ENCODE measurements around the gene CCDC197. TPM values are rescaled to one million over a fixed set of nuclear protein-coding genes. Genes with fewer than 3 reads are reported as not detected.

Gene CCDC197
- total RNA-seq, 1 experiment from 2014 or later, result not detected

DNA sequence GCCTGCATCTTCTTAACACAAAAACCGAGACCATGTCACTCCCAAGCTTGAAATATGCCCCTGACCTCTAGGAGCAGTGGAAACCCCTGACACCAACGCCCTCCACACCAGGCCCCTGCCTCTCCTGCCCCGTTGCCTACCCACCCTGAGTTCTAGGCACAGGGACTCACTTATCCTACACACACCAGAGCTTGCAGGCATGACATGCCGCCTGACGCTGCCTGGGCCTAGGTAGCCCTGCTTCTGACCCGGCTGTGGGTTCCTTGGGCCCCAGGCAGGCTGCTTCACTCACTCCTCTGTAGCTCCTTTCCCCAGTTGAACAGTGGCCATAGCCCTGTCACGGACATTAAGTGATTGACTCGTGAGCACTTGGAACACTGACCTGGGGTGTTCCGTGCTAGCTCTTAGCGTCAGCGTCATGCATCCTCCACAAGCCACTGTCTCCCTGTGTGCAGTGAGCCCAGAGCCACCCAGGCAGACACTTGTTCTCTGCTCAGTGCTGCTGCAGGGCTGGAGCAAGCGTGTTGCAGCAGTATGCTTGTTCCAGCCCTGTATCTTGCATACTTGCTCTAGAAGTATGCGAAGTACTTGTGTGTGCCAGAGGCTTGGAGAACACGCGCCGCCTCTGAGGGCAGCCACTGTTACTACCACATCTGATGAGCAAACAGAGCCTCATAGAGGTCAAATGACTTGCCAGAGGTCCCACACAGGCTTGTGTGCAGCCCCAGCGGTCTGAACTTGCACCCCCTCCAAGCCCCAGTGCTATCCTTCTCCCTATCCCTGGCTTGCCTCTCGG lies 44.6 kb downstream of the CCDC197 start:
- no peak overlapping the region for H3K27ac ChIP-seq
- intact Hi-C loops (cut with micrococcal nuclease; ENCODE audit: unreplicated experiment), result no loop called here
- no peaks in the 10 kb centered on the region for H3K27me3 ChIP-seq (ENCODE audit: insufficient read depth, low read depth)
- TF ChIP-seq, protein P1, sequence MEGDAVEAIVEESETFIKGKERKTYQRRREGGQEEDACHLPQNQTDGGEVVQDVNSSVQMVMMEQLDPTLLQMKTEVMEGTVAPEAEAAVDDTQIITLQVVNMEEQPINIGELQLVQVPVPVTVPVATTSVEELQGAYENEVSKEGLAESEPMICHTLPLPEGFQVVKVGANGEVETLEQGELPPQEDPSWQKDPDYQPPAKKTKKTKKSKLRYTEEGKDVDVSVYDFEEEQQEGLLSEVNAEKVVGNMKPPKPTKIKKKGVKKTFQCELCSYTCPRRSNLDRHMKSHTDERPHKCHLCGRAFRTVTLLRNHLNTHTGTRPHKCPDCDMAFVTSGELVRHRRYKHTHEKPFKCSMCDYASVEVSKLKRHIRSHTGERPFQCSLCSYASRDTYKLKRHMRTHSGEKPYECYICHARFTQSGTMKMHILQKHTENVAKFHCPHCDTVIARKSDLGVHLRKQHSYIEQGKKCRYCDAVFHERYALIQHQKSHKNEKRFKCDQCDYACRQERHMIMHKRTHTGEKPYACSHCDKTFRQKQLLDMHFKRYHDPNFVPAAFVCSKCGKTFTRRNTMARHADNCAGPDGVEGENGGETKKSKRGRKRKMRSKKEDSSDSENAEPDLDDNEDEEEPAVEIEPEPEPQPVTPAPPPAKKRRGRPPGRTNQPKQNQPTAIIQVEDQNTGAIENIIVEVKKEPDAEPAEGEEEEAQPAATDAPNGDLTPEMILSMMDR (conservative IDR thresholded peaks at IDR 0.05), result no peak
- TF ChIP-seq EZH2 (IDR thresholded peaks at IDR 0.05; ENCODE audit: low read depth), result no peak
- no peaks in the 10 kb centered on the region for H3K4me1 ChIP-seq (replicated peaks; ENCODE audit: insufficient read depth)
- no peak for DNase-seq
- no TSS peak for BruUV-seq (replicated peaks)
- H3K79me2 ChIP-seq (ENCODE audit: low read depth), result no peaks in the 10 kb centered on the region
- no peaks in the 10 kb centered on the region for H4K20me1 ChIP-seq (ENCODE audit: insufficient read depth)
- no peak overlapping the region for H3K4me2 ChIP-seq
- no peaks in the 10 kb centered on the region for H3K9me2 ChIP-seq (ENCODE audit: insufficient read depth)
- ChIA-PET CTCF (interaction anchor here (0.5 kb wide), 1 partner anchor 303 kb away, joined by 3 read pairs; no protein-coding TSS in a partner anchor), POLR2A (ENCODE audit: unreplicated experiment) (no interaction called here)
- no peaks in the 10 kb centered on the region for H3F3A ChIP-seq (ENCODE audit: insufficient read depth, low read depth)
- H3K4me3 ChIP-seq, result no peak overlapping the region
- no peaks in the 10 kb centered on the region for H3K36me3 ChIP-seq (ENCODE audit: low read depth)
- H2AFZ ChIP-seq, result no peak overlapping the region
- no peaks in the 10 kb centered on the region for H3K9me3 ChIP-seq (ENCODE audit: insufficient read depth, low read depth)

DNA sequence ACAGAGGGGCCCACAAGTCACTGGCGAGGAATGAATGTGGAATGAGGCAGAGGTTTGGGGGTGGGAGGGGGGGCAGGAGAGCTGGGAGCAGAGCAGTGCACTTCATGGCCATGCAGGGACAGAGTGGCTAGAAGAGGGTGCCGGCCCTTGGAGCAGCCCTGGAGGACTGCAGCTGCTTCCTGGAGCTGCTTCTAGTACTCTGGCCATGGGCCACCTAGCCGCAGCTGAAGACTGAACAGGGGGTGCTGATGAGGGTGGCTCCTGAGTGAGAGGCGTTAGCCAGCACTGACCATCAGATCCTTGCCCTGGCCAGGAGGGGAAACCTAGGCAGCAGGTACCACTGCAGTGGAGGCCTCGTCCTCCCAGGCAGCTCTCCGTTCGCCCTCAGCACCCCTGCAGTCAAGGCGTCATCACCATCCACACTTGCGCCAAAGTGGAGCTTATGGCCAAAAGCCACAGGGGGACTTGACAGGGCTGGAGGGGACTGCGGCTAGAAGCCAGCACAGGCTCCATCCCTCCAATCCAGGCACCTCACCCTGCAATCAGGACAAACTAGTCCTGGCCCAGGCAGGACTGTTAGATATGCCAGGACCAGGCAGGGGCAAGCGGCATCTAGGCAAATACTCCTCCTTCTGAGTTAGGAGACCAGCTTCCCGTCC lies 45.5 kb downstream of the CCDC197 start:
- Histone ChIP-seq H3K9me3 (ENCODE audit: insufficient read depth, low read depth) (no peaks in the 10 kb centered on the region), H3K36me3 (ENCODE audit: low read depth) (no peaks in the 10 kb centered on the region), H3F3A (ENCODE audit: insufficient read depth, low read depth) (no peaks in the 10 kb centered on the region), H2AFZ (no peak overlapping the region), H3K4me3 (no peak overlapping the region), H3K4me2 (no peak overlapping the region), H3K27me3 (ENCODE audit: insufficient read depth, low read depth) (no peaks in the 10 kb centered on the region), H4K20me1 (ENCODE audit: insufficient read depth) (no peaks in the 10 kb centered on the region), H3K79me2 (ENCODE audit: low read depth) (no peaks in the 10 kb centered on the region), H3K27ac (no peak overlapping the region), H3K9me2 (ENCODE audit: insufficient read depth) (no peaks in the 10 kb centered on the region), H3K4me1 (replicated peaks; ENCODE audit: insufficient read depth) (no peaks in the 10 kb centered on the region)
- TF ChIP-seq, protein P1 (conservative IDR thresholded peaks at IDR 0.05), result no peak
- TF ChIP-seq EZH2 (IDR thresholded peaks at IDR 0.05; ENCODE audit: low read depth), result no peak
- intact Hi-C loops (cut with micrococcal nuclease; ENCODE audit: unreplicated experiment), result no loop called here
- POLR2A ChIA-PET (ENCODE audit: unreplicated experiment), result no interaction called here
- no peak for DNase-seq
- BruUV-seq (replicated peaks), result no TSS peak
- CTCF ChIA-PET, result no interaction called here

DNA sequence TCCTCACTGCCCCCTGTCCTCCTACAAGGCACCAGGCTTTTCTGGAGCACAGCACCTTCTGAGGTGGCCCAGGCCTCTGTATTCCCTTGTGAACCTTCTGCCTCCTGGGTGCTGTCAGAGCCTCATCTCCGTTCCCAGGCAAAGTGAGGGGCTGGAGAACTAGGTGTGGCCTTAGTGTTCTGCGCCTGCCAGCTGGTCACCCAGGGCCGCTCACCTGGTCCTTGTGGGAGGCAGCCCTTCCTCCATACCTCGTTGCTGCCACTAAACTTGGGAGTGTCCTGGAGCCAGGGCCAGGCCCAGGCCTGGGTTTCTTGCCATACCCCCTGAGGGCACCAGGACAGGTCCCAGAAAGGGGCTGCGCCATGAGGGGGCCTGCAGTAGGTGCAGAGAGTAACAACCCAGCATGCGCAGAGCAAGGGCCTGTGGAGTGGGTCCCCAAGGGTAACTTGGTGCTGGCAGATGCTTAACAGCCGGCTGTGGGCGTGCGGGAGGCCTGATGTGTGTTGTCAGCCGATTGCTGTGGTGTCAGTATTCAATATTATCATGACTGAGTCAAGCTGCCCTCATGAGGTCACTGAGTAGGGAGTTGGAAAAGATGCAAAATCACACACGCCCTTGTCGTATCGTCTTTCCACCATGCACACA lies 46.1 kb downstream of the CCDC197 start:
- H4K20me1 ChIP-seq (ENCODE audit: insufficient read depth), result no peaks in the 10 kb centered on the region
- no peaks in the 10 kb centered on the region for H3K4me1 ChIP-seq (replicated peaks; ENCODE audit: insufficient read depth)
- no peaks in the 10 kb centered on the region for H3K9me2 ChIP-seq (ENCODE audit: insufficient read depth)
- ChIA-PET POLR2A (ENCODE audit: unreplicated experiment) (no interaction called here), CTCF (no interaction called here)
- H2AFZ ChIP-seq, result no peak overlapping the region
- no peaks in the 10 kb centered on the region for H3K36me3 ChIP-seq (ENCODE audit: low read depth)
- no peak overlapping the region for H3K4me3 ChIP-seq
- no peaks in the 10 kb centered on the region for H3K79me2 ChIP-seq (ENCODE audit: low read depth)
- DNase-seq, result no peak
- no peak overlapping the region for H3K4me2 ChIP-seq
- H3K27ac ChIP-seq, result no peak overlapping the region
- no TSS peak for BruUV-seq (replicated peaks)
- no peaks in the 10 kb centered on the region for H3K9me3 ChIP-seq (ENCODE audit: insufficient read depth, low read depth)
- TF ChIP-seq EZH2 (IDR thresholded peaks at IDR 0.05; ENCODE audit: low read depth), result no peak
- no peaks in the 10 kb centered on the region for H3F3A ChIP-seq (ENCODE audit: insufficient read depth, low read depth)
- no peaks in the 10 kb centered on the region for H3K27me3 ChIP-seq (ENCODE audit: insufficient read depth, low read depth)
- intact Hi-C loops (cut with micrococcal nuclease; ENCODE audit: unreplicated experiment), result no loop called here
